ENCODE results near the gene TOM1L1.

GRCh38 chr17:54985476-54985875 lies 84.8 kb downstream of the TOM1L1 start:
- no peak for TF ChIP-seq CTCF (conservative IDR thresholded peaks at IDR 0.05 in 1 of 2, IDR thresholded peaks at IDR 0.05 in 1 of 2; ENCODE audit: extremely low read depth in 1 of 2, insufficient read depth in 1 of 2, low read depth in 1 of 2, low read length in 2 of 2)
- no peak for TF ChIP-seq EZH2 (IDR thresholded peaks at IDR 0.05; ENCODE audit: borderline replicate concordance, low read length)

Measured in mammary epithelial cell (primary cell).